Effector memory CD4-positive, alpha-beta T cell (primary cell): ENCODE results near the gene EDAR.
A peak's percentile ranks its signal among the peaks of the same experiment; 100 is the strongest.

Source experiments
- DNase-seq, 3 donors: peaks; one replicate each; pipeline ENCODE4 v3.0.0-alpha.2; 2020
- H3K27ac ChIP-seq: 2 replicates; pipeline ENCODE4 v1.7.0; 2013; ENCODE audit warnings: mild to moderate bottlenecking, low read length, moderate library complexity; ENCODE audit not compliant: insufficient read depth, poor library complexity, severe bottlenecking
- H3K27me3 ChIP-seq: replicated peaks from 2 replicates; pipeline ENCODE4 v1.7.0; 2013; ENCODE audit warnings: mild to moderate bottlenecking, low read length; ENCODE audit not compliant: insufficient read depth, control insufficient read depth, poor library complexity, severe bottlenecking
- H3K36me3 ChIP-seq: 2 replicates; pipeline ENCODE4 v1.7.0; 2013; ENCODE audit warnings: mild to moderate bottlenecking, low read length, moderate library complexity; ENCODE audit not compliant: control insufficient read depth, insufficient read depth
- H3K4me1 ChIP-seq: 2 replicates; pipeline ENCODE4 v1.7.0; 2013; ENCODE audit warnings: low read length, mild to moderate bottlenecking; ENCODE audit not compliant: control insufficient read depth, insufficient read depth, poor library complexity, severe bottlenecking
- H3K4me3 ChIP-seq: 2 replicates; pipeline ENCODE4 v1.7.0; 2013; ENCODE audit warnings: low read length, low read depth, mild to moderate bottlenecking; ENCODE audit not compliant: insufficient read depth, poor library complexity, severe bottlenecking
- H3K9me3 ChIP-seq: 2 replicates; pipeline ENCODE4 v1.7.0; 2013; ENCODE audit warnings: mild to moderate bottlenecking, low read length, moderate library complexity; ENCODE audit not compliant: control insufficient read depth
- total RNA-seq, 3 donors: gene quantifications; one replicate each; lab custom pipeline; 2026; lab: John Stamatoyannopoulos, UW

The EDAR gene
- total RNA-seq, result 1.5 to 7.2 (median 2.9) reads per million in 3 donors

DNA sequence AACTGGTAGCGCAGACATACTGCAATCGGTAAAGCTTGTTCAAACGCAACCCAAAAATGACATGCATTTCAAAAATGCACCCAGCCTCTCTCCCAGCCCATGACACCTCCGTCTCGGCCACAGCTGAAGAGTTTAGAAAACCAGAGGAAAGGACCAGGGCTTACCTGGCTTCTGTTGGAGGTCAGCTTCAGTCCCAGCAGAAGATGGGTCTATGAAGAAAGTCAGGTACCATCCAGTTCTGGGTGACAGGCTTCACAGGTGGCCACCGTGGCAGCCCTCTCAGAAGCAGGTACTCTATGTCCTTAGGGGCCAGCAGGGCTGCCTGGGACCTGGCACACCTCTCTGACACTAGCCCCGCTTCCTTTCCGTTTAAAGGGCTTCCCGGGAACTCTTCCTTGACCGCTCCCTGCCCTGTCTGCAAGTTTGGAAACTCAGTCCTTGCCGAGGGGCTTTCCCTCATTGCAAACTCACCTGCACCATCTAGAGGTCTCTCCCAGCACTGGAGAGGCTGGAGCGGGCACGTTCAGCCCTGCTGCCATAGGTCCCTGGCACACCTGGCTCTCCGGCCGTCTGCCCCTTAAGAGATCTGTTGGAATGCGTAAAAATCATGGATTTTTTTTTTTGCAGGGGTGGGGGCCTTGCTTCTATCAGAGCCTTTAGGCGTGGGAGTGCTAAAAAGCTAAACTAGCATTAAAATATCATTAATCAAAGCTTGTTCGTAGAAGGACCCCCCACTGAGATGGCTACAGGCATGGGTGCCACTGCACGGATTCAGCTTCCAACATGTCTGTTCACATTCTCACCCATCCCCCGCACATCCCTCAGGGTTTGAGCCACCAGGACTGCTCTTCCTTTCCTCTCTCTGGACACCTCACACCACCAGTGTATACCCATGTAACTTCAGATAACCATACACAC lies at the start of gene EDAR:
EDAR (minus strand) TSS at position 425 of the 918 bp plus-strand sequence. CDS start 58,206 bp downstream, outside the sequence.
- Histone ChIP-seq H3K27ac (peak within 1 kb of the TSS; percentile 22), H3K4me3 (peak within 1 kb of the TSS; percentile 36), H3K9me3 (no peaks in the 10 kb centered on the region), H3K27me3 (no peaks in the 10 kb centered on the region), H3K4me1 (peaks cover 7% of the 10 kb centered on the region), H3K36me3 (no peaks in the 10 kb centered on the region)
- peak in 2 of 3 donors; percentile 7 to 18 for DNase-seq

- Histone ChIP-seq H3K27ac (peak overlapping the region; percentile 66), H3K4me3 (no peak overlapping the region), H3K4me1 (peaks cover 43% of the 10 kb centered on the region), H3K27me3 (no peaks in the 10 kb centered on the region), H3K36me3 (no peaks in the 10 kb centered on the region), H3K9me3 (no peaks in the 10 kb centered on the region)
- no peak for DNase-seq
These were observed 44.2 kb upstream of the EDAR start for GRCh38 chr2:109033171-109033570.

- no peaks in the 10 kb centered on the region for H3K36me3 ChIP-seq
- no peaks in the 10 kb centered on the region for H3K27me3 ChIP-seq
- H3K4me3 ChIP-seq, result peak overlapping the region; percentile 47
- DNase-seq, result peak in 2 of 3 donors; percentile 13 to 19
- peaks cover 43% of the 10 kb centered on the region for H3K4me1 ChIP-seq
- no peaks in the 10 kb centered on the region for H3K9me3 ChIP-seq
- peak overlapping the region; percentile 66 for H3K27ac ChIP-seq
These were observed 43.3 kb upstream of the EDAR start for GRCh38 chr2:109032229-109032820.

DNA sequence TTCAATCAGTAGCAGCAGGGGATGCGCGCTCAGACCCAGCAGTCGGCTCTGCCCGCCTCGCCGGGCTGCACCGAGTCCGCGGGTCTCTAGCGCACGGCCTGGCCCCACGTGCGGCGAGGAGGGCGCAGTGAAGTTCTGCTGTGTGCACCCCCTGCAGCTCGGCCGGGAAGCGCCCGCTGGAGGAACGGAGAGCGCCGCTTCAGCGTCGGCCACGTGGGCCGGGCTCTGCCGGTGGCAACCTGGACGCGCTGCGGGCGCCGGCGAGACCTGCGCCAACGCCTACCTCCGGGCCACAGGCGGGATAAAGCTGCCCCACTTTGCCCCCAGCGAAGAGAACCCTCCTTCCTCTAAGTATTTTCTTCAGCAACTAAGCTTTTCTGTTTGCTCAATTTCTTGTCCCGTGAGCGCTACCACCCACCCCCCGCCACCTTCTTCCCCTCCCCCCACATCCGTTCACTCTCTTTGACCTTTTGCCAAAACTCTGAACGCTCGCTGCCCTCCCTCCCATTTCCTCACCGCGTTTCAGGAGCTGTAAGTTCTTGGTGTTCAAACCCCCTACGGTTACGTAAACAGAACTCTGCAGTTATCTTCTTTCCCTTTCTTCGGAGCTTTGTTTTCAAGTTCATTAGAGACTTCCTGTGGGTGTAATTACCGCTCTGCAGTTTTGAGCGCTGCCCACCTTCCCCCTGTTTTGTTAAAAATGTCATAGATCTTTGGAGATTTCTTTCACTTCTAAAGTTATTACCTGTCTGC lies 42.6 kb upstream of the EDAR start:
- Histone ChIP-seq H3K9me3 (no peaks in the 10 kb centered on the region), H3K4me1 (peaks cover 43% of the 10 kb centered on the region), H3K27ac (peak overlapping the region; percentile 66), H3K27me3 (no peaks in the 10 kb centered on the region), H3K36me3 (no peaks in the 10 kb centered on the region), H3K4me3 (peak overlapping the region; percentile 47)
- DNase-seq, result peak; percentile 29 to 59 (median 51)

DNA sequence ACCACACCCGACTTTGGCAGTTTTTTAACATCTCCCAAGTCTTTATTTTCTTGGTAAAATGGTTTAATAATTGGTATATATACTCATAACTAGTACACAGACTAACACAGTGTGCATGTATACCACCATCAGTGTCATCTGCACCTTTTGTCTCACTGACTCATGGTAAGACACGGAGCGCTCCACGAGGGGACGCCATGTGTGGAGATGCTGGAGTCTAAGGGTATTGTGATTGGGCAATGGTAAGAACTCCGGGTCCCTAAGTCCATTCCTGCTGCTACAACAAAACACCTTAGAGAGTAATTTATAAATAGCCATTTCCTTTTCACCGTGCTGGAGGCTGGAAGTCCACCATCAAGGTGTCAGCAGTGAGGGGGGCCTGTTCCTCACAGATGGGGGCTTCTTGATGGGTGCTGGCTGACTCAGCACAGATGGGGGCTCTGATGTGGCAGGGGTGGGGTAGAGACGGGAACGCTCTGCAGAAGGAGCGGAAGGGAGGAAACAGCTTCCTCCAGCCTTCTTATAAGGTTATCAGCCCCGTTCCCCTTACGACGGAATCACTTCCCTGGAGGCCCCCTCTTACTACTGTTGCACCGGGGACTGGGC lies 42.0 kb upstream of the EDAR start:
- peaks cover 43% of the 10 kb centered on the region for H3K4me1 ChIP-seq
- no peak for DNase-seq
- peak overlapping the region; percentile 66 for H3K27ac ChIP-seq
- H3K36me3 ChIP-seq, result no peaks in the 10 kb centered on the region
- H3K4me3 ChIP-seq, result peak overlapping the region; percentile 47
- no peaks in the 10 kb centered on the region for H3K9me3 ChIP-seq
- no peaks in the 10 kb centered on the region for H3K27me3 ChIP-seq

DNA sequence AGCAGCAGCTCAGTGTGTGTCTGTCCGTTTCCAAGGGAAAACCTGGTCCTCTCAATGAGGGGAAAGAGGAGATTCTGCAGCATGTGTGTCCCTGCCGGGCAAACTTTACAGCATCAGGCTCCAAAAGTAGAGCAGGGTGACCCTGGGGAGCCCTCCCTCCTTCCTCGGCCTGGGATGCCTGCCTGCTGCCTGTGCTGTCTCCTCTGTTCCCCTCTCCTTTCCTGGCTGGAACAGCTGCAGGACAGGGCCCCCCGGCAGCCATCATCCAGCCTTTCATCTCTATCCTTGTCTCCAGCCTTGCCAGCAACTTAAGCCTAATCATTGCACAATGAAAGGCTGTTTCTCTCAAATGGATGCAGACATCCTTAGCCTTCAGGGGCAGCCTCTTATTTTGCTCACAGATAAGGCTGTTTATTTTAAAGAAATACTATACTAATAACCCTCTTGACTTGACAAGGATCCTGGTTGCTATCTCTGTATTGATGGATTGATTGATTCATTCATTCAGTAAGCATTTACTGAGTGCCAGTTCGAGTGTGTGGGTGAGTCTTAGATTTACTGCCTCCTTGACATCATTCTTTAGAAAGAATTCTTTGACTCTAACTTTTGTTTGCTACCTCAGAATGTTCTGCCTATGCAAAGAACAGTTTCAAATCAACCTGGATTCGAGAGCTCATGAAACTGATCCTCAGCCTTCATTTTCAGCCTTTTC lies 40.6 kb upstream of the EDAR start:
- DNase-seq, result no peak
- Histone ChIP-seq H3K27ac (no peak overlapping the region), H3K36me3 (no peaks in the 10 kb centered on the region), H3K9me3 (no peaks in the 10 kb centered on the region), H3K27me3 (no peaks in the 10 kb centered on the region), H3K4me3 (no peak overlapping the region), H3K4me1 (peaks cover 35% of the 10 kb centered on the region)

- Histone ChIP-seq H3K9me3 (no peaks in the 10 kb centered on the region), H3K27me3 (no peaks in the 10 kb centered on the region), H3K4me3 (no peak overlapping the region), H3K4me1 (peaks cover 28% of the 10 kb centered on the region), H3K36me3 (no peaks in the 10 kb centered on the region), H3K27ac (no peak overlapping the region)
- no peak for DNase-seq
These were observed 39.9 kb upstream of the EDAR start for GRCh38 chr2:109028738-109029489.

GRCh38 chr2:109028277-109028676 lies 39.3 kb upstream of the EDAR start:
- H3K4me3 ChIP-seq, result no peak overlapping the region
- H3K9me3 ChIP-seq, result no peaks in the 10 kb centered on the region
- H3K27ac ChIP-seq, result no peak overlapping the region
- DNase-seq, result no peak
- no peaks in the 10 kb centered on the region for H3K36me3 ChIP-seq
- H3K27me3 ChIP-seq, result no peaks in the 10 kb centered on the region
- peaks cover 22% of the 10 kb centered on the region for H3K4me1 ChIP-seq

DNA sequence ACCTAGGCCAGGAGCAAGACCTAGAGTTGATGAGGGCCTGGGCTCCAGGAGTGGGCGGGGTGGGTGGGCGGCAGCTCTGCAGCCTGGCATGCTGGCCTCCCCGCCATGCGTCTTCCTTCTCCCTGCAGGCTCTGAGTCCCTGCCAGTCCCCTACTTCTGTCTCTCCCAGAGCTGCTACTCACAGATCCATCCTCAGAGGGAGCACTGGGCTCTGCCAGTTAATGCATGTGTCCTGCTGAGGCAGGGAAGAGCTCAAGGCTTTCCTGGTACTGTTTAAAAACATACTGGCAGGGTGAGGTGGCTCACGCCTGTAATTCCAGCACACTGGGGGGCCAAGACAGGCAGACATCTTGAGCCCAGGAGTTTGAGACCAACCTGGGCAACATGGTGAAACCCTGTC lies 38.7 kb upstream of the EDAR start:
- Histone ChIP-seq H3K9me3 (no peaks in the 10 kb centered on the region), H3K4me3 (no peak overlapping the region), H3K36me3 (no peaks in the 10 kb centered on the region), H3K27ac (no peak overlapping the region), H3K4me1 (peaks cover 16% of the 10 kb centered on the region), H3K27me3 (no peaks in the 10 kb centered on the region)
- no peak for DNase-seq
